CD4-positive, alpha-beta T cell (primary cell): ENCODE results near the gene ASB18. TPM values are rescaled to one million over a fixed set of nuclear protein-coding genes. Genes with fewer than 3 reads are reported as not detected.

Experiments
- ATAC-seq: fragments of 200-7000 bp; cut with Tn5 transposase; one replicate; pipeline ENCODE4 v1.10.0; 2022; ENCODE audit warnings: mild to moderate bottlenecking; ENCODE audit not compliant: poor library complexity
- CTCF ChIA-PET: fragments of 350-600 bp; sonication (Branson Sonifier 250); formaldehyde crosslinking; loops from one replicate; lab custom pipeline; 2021; ENCODE audit warnings: antibody characterized with exemption, inconsistent platforms; lab: Charles Lee
- POLR2A ChIA-PET: fragments of 350-600 bp; sonication (Branson Sonifier 250); formaldehyde crosslinking; loops from one replicate; lab custom pipeline; 2021; ENCODE audit warnings: antibody characterized with exemption, inconsistent platforms; lab: Charles Lee
- DNase-seq, 14 experiments: peaks; one replicate each; pipeline ENCODE4 v3.0.0-alpha.2; 2013 to 2020; ENCODE audit warnings: mixed read lengths in 2 of 14
- H3K27ac ChIP-seq, 2 donors: one replicate each; pipeline versions ENCODE4 v1.5.1 to v1.7.0; 2013; ENCODE audit warnings: low read length in 2 of 2, low read depth in 1 of 2, mild to moderate bottlenecking in 1 of 2
- H3K27me3 ChIP-seq, 2 experiments: 1 replicate in 1 of 2; 2 replicates in 1 of 2; pipeline versions ENCODE4 v1.6.1 to v1.7.0; 2013; ENCODE audit warnings: low read length in 2 of 2, control low read depth in 1 of 2, mild to moderate bottlenecking in 1 of 2, moderate library complexity in 1 of 2; ENCODE audit not compliant: insufficient read depth in 2 of 2, control insufficient read depth in 1 of 2
- H3K36me3 ChIP-seq: one replicate; pipeline ENCODE4 v1.6.1; 2013; ENCODE audit warnings: low read length, control low read depth; ENCODE audit not compliant: insufficient read depth
- H3K4me1 ChIP-seq: one replicate; pipeline ENCODE4 v1.6.1; 2013; ENCODE audit warnings: low read length, control low read depth; ENCODE audit not compliant: insufficient read depth
- H3K4me3 ChIP-seq: one replicate; pipeline ENCODE4 v1.5.1; 2013; ENCODE audit warnings: mild to moderate bottlenecking, low read length, moderate library complexity
- H3K9me3 ChIP-seq, 2 experiments: 1 replicate in 1 of 2; 2 replicates in 1 of 2; pipeline versions ENCODE4 v1.6.1 to v1.7.0; 2013; ENCODE audit warnings: low read length in 2 of 2, mild to moderate bottlenecking in 2 of 2, control low read depth in 1 of 2, moderate library complexity in 1 of 2; ENCODE audit not compliant: control insufficient read depth in 1 of 2, insufficient read depth in 1 of 2
- H3K27ac Mint-ChIP-seq: one replicate; pipeline ENCODE4 v1.8.0; 2020; ENCODE audit warnings: mixed read lengths
- H3K27me3 Mint-ChIP-seq: one replicate; pipeline ENCODE4 v1.8.0; 2021; ENCODE audit warnings: mixed read lengths
- H3K36me3 Mint-ChIP-seq: one replicate; pipeline ENCODE4 v1.8.0; 2021; ENCODE audit warnings: low read depth, mixed read lengths
- H3K4me1 Mint-ChIP-seq: one replicate; pipeline ENCODE4 v1.8.0; 2021; ENCODE audit warnings: low read depth, mixed read lengths
- H3K4me3 Mint-ChIP-seq: one replicate; pipeline ENCODE4 v1.8.0; 2020; ENCODE audit warnings: mild to moderate bottlenecking, mixed read lengths
- H3K9me3 Mint-ChIP-seq: one replicate; pipeline ENCODE4 v1.8.0; 2020; ENCODE audit warnings: mixed read lengths
- intact Hi-C, 2 experiments: fragments of 100-400 bp; cut with DNase I in 1 of 2; cut with micrococcal nuclease in 1 of 2; formaldehyde crosslinking; loops; one replicate each; pipeline versions ENCODE4 v1.15.1 to v1.9.0; 2023 to 2025; cut with DNase I, micrococcal nuclease
- polyA plus RNA-seq, 2 donors: library from polyadenylated mRNA; unstranded; fragments of 120-200 nt; gene quantifications; one replicate each; pipeline ENCODE4 v1.2.1, GENCODE V29; 2013
- total RNA-seq, 174 experiments: library from RNA in 2 of 174; stranded (reverse) in 2 of 174; gene quantifications; one replicate each; pipeline ENCODE4 v1.2.3 and lab custom pipeline; 2021 to 2026
- TF ChIP-seq, protein P1 (sequence below): fragments of 200-600 bp; IDR thresholded peaks from one replicate; pipeline ENCODE4 v1.8.0; 2022; ENCODE audit warnings: antibody characterized with exemption, mild to moderate bottlenecking

Gene ASB18, protein sequence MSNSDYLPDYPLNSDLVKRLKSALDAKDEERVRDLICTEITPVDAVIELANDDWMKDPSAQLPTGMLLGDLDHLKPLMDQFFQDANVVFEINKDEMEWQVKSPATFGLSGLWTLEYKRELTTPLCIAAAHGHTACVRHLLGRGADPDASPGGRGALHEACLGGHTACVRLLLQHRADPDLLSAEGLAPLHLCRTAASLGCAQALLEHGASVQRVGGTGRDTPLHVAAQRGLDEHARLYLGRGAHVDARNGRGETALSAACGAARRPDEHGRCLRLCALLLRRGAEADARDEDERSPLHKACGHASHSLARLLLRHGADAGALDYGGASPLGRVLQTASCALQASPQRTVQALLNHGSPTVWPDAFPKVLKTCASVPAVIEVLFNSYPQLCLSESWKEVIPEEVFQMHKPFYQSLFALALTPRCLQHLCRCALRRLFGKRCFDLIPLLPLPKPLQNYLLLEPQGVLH
- not detected for total RNA-seq
- not detected for polyA plus RNA-seq (2013, experiment 1 of 2)
- polyA plus RNA-seq (2013, experiment 2 of 2), result 0.12 TPM
- 0 to 0.10 (median 0) reads per million in 172 experiments for total RNA-seq (lab: John Stamatoyannopoulos, UW)

DNA sequence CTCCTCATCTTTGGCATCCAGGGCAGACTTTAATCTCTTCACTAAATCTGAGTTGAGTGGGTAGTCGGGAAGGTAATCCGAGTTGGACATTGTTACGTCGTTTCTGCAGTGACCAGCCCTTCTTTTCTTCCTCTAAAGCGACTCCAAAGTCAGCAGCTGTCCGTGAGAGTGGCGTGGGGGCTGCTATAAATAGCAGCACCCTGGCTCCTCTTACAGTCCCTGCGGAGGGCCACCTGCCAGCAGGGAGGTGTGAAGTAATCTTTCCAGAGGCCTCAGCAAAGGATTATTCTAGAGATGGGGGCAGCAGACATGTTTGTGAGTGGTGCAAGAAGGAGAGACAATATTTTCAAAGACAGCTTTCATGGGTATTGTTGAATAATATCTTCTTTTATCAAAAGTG lies at the start of gene ASB18:
TSS of gene ASB18 (minus strand) at position 151 of the 400 bp plus-strand sequence. CDS start at position 90, 61 bp downstream.
- no peak for DNase-seq
- Mint-ChIP-seq H3K36me3 (no peaks in the 10 kb centered on the region), H3K27ac (no peak within 1 kb of the TSS), H3K9me3 (peaks cover 2% of the 10 kb centered on the region), H3K27me3 (peaks cover 50% of the 10 kb centered on the region), H3K4me3 (no peak within 1 kb of the TSS), H3K4me1 (no peaks in the 10 kb centered on the region)
- Histone ChIP-seq H3K4me1 (no peaks in the 10 kb centered on the region), H3K36me3 (no peaks in the 10 kb centered on the region), H3K9me3 (peaks cover under 1 to 18% of the 10 kb centered on the region in 2 experiments), H3K4me3 (no peak within 1 kb of the TSS), H3K27me3 (peaks cover 0 to 21% of the 10 kb centered on the region in 2 experiments), H3K27ac (no peak within 1 kb of the TSS)
- intact Hi-C loops, result no loop called here
- ATAC-seq, result no peak
- ChIA-PET CTCF (interaction anchor here (0.6 kb wide), 1 partner anchor 518 kb away, joined by 3 read pairs; no protein-coding TSS in a partner anchor), POLR2A (no interaction called here)
- TF ChIP-seq, protein P1, sequence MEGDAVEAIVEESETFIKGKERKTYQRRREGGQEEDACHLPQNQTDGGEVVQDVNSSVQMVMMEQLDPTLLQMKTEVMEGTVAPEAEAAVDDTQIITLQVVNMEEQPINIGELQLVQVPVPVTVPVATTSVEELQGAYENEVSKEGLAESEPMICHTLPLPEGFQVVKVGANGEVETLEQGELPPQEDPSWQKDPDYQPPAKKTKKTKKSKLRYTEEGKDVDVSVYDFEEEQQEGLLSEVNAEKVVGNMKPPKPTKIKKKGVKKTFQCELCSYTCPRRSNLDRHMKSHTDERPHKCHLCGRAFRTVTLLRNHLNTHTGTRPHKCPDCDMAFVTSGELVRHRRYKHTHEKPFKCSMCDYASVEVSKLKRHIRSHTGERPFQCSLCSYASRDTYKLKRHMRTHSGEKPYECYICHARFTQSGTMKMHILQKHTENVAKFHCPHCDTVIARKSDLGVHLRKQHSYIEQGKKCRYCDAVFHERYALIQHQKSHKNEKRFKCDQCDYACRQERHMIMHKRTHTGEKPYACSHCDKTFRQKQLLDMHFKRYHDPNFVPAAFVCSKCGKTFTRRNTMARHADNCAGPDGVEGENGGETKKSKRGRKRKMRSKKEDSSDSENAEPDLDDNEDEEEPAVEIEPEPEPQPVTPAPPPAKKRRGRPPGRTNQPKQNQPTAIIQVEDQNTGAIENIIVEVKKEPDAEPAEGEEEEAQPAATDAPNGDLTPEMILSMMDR, result no peak

DNA sequence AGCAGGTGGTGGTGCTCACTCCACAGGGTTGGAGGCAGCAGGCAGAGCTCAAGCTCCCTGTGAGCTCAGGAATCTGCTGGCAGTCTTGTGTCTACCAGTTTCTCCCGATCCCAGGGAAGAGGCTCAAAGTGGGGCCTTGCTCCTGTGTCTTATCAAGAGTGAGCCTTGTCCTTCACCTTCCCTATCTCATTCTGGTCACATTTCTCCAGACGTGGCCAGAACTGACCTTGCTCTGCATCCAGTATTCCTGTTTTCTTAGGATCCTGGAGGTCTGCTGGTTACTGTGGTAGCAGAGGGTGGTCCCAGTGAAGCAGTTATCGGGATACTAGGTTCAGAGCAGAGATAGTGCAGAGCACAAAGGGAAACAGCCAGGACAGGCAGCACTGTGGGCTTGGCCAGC lies 47.1 kb upstream of the ASB18 start:
- Histone ChIP-seq H3K9me3 (peaks cover 3 to 14% of the 10 kb centered on the region in 2 experiments), H3K27ac (no peak overlapping the region), H3K4me1 (no peaks in the 10 kb centered on the region), H3K36me3 (no peaks in the 10 kb centered on the region), H3K27me3 (peaks cover 0 to 10% of the 10 kb centered on the region in 2 experiments), H3K4me3 (no peak overlapping the region)
- no peak overlapping the region for H3K4me3 Mint-ChIP-seq
- H3K27me3 Mint-ChIP-seq, result peaks cover 39% of the 10 kb centered on the region
- no peaks in the 10 kb centered on the region for H3K4me1 Mint-ChIP-seq
- ChIA-PET CTCF (no interaction called here), POLR2A (no interaction called here)
- intact Hi-C loops, result no loop called here
- peaks cover 11% of the 10 kb centered on the region for H3K9me3 Mint-ChIP-seq
- H3K27ac Mint-ChIP-seq, result no peak overlapping the region
- TF ChIP-seq, protein P1, result no peak
- no peaks in the 10 kb centered on the region for H3K36me3 Mint-ChIP-seq
- ATAC-seq, result no peak
- no peak for DNase-seq

DNA sequence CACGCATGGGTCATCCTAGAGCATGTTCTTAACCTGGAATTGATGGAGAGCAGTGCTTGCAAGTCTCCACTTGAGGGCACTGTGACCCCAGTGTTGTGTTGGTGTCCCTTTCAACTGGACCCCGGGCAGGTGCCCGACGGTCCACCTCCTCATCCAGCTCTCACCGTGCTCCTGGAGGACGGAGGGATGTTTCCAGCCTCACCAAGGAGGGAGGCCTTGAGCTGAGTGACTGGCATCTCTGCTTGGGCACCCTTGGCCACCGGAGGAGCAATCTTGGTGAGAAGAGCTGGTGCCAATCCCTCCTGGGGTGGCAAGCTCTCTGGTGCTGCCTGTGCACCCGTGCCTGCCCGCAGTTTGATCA lies 45.4 kb upstream of the ASB18 start:
- Histone ChIP-seq H3K27me3 (peaks cover 0 to 10% of the 10 kb centered on the region in 2 experiments), H3K36me3 (no peaks in the 10 kb centered on the region), H3K4me3 (no peak overlapping the region), H3K9me3 (peaks cover 3 to 14% of the 10 kb centered on the region in 2 experiments), H3K4me1 (no peaks in the 10 kb centered on the region), H3K27ac (no peak overlapping the region)
- Mint-ChIP-seq H3K4me1 (no peaks in the 10 kb centered on the region), H3K9me3 (peaks cover 8% of the 10 kb centered on the region), H3K36me3 (no peaks in the 10 kb centered on the region), H3K4me3 (no peak overlapping the region), H3K27me3 (peaks cover 28% of the 10 kb centered on the region), H3K27ac (no peak overlapping the region)
- POLR2A ChIA-PET, result no interaction called here
- intact Hi-C loops, result no loop called here
- CTCF ChIA-PET, result no interaction called here
- ATAC-seq (no peak), DNase-seq (no peak)
- TF ChIP-seq, protein P1, result no peak
